ENCODE measurements around the gene STAM.
A peak's percentile ranks its signal among the peaks of the same experiment; 100 is the strongest.

STAM gene

DNA sequence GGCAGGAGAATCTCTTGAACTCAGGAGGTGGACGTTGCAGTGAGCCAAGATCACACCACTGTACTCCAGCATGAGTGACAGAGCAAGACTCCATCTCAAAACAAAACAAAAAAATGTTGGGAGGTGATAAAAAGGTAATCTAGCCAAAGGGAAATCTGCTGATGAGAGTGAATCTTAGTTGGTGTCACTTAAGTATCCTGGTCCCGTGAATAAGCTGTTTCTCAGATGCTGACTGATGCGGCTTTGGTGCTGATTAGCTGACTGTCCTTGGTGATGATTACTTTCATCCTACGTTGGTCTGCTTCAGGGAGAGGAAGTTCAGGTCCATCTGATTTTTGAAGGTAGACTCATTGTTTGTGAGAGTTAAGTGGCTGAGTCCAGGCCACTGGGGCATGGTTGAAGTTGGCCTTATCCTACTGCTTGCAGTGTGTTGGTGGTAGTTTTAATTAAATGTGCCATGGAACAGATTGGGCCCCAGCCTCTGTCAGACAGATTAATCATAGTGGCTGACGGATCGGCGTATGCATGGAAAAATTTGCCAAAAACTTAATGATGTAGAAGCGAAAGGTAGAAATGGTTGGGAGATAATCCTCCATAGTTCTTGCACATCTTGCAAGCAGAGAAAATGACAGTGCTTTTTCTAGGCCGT is 90.6 kb downstream of the STAM start:
- H3K4me3 ChIP-seq (replicated peaks; ENCODE audit: low read depth, low read length) = no peak overlapping the region
- TF ChIP-seq CTCF (IDR thresholded peaks at IDR 0.05; ENCODE audit: low read length, missing control alignments) = no peak
- no peak for DNase-seq (ENCODE audit: low read depth)

DNA sequence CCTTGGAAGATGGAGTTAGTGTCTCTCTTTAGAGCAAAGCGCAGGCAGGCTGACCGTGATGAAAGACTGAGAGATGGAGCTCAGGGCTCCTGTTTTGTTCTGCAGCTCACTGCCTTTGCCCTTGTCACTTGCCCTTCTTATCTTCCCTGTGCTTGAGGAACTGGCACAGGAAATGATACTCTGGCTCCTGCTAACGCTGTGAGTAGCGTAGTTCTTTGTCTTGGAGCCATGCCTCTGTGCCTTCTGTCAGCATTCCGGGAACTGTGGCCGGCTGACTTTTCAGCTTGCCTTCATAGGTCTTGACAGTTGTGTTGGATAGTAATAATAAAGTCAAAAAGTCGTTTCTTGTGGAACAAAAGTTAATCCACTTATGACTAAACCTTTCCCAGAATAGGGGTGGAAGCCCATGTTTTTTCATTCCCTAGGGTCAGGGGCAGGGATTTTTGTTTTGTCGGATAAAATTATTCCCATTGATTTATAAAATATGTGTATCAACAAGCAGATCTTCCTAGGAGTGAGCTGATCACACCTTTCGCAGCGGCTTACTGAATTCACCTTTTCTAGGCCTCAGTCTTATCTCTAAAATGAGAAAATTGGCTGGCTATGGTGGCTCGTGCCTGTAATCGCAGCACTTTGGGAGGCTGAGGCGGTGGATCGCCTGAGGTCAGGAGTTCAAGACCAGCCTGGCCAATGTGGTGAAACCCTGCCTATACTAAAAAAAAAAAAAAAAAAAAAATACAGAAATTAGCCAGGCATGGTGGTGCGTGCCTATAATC is 91.4 kb downstream of the STAM start:
- no peak overlapping the region for H3K4me3 ChIP-seq (replicated peaks; ENCODE audit: low read depth, low read length)
- TF ChIP-seq CTCF (IDR thresholded peaks at IDR 0.05; ENCODE audit: low read length, missing control alignments) = no peak

DNA sequence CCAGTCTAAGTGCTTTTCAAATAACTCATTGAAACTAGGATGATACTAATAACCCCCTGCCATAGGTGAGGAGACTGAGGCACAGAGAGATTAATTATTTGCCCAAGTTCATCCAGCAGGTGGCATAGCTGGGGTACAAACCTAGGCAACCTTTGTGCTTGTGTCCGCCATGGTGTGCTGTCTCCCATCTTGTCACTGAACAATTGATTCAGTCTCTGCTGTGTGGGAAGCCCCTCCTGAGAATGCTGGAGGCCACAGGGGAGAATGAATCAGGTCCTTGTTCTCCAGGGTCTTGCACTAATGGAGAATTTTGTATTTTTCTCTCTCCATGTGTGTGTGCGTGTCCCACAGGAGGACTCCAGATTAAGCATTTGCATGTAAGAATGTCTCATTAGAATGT is 92.3 kb downstream of the STAM start:
- no peak for TF ChIP-seq CTCF (IDR thresholded peaks at IDR 0.05; ENCODE audit: low read length, missing control alignments)
- DNase-seq (ENCODE audit: low read depth) = no peak
- H3K4me3 ChIP-seq (replicated peaks; ENCODE audit: low read depth, low read length) = no peak overlapping the region

More for the DNA sequence above, 91.4 kb downstream of the STAM start:
- DNase-seq (ENCODE audit: low read depth) = peak; percentile 56

- TF ChIP-seq CTCF (IDR thresholded peaks at IDR 0.05; ENCODE audit: low read length, missing control alignments) = peak; percentile 54
- no peak overlapping the region for H3K4me3 ChIP-seq (replicated peaks; ENCODE audit: low read depth, low read length)
- DNase-seq (ENCODE audit: low read depth) = peak; percentile 67
Measured at GRCh38 chr10:17737027-17737965, 93.3 kb downstream of the STAM start.

DNA sequence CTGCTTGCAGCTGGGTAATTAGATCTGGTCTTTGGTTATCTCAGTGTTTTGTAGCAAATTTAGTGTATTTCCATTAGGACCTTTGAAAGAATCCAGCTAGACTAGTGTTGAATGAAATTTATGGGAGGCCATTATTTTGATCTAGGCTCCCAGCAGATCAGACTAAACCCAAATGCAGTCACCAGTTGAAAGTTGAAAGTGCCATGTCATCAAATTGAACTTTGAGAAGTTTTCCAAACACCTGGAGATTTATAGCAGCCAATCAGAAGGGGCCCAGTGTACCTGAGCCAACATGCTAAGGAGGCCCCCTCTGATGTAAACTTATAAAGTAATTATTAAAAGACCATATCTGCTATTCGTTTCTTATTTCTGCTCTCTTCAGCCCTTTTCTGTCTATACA is 96.7 kb downstream of the STAM start:
- no peak for DNase-seq (ENCODE audit: low read depth)
- no peak for TF ChIP-seq CTCF (IDR thresholded peaks at IDR 0.05; ENCODE audit: low read length, missing control alignments)
- H3K4me3 ChIP-seq (replicated peaks; ENCODE audit: low read depth, low read length) = no peak overlapping the region

- no peak overlapping the region for H3K4me3 ChIP-seq (replicated peaks; ENCODE audit: low read depth, low read length)
- peak; percentile 79 for TF ChIP-seq CTCF (IDR thresholded peaks at IDR 0.05; ENCODE audit: low read length, missing control alignments)
- DNase-seq (ENCODE audit: low read depth) = peak; percentile 77
Measured at GRCh38 chr10:17742918-17743317, 99.0 kb downstream of the STAM start.
